Hematopoietic multipotent progenitor cell treated with erythropoietin and hydrocortisone succinate and interleukin-3 and kit ligand, for 17 days (in vitro differentiated cells): ENCODE measurements around the gene KIF6.
"Not testable (repeated sequence)": the region's sequence is repeated elsewhere in the genome, so short reads cannot be mapped to it uniquely, and the experiment has no call there.

ENCODE experiments used
- DNase-seq: peaks from one replicate; pipeline ENCODE4 v3.0.0-alpha.2; 2015; ENCODE audit warnings: low spot score

KIF6 gene

DNA sequence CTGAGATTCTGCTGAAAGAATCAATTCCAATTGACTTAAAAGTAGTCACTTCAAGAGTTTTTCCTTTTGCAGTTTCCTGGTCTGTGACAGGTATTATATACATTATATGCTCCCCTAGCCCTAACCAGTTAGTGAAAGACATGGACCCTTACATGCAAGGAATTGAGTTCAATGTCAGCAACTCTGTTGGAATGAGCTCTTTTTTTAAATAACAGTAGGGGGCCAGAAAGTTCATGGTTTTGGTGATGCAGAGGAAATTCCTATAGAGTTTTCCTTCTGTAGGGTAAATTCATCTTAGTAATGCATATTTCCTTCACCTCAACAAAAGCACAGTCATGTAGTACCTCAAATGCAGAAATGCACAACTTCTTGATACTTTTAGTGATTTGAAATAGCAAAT, 172.2 kb downstream of the KIF6 start:
- DNase-seq: no peak

DNA sequence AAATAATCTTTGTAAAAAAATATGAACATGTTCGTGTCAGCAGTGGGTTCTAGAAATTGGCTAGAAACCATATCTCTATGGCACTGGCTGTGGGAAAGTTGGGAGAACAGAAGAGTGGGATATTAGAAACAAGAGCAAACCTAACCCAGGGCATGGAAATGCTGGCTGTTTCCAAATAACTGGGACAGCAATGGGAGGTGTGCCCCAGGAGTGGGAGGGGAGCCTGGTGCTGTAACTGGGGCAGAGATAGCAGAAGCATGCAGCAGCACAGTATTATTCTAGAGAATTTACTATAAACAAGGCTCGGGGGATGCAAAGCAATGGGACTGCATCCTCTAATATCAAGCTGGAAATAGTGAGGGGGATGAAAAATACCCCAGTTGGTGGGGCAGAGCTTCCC, 175.0 kb downstream of the KIF6 start:
- no peak for DNase-seq

DNA sequence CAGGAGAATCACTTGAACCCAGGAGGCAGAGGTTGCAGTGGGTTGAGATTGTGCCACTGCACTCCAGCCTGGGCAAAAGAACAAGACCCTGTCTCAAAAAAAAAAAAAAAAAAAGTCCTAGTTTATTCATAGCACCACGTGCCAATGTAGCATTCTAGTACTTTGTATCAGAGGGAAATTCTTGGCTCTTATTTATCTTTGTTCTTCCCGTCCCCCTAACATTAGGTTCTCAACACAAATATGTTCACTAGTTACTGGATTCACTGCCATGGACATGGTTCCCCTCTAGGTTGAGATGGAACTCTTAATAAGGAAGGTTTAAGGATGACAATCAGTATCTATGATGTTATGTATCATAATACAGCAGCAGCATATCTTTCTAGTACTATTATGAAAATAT, 178.5 kb downstream of the KIF6 start:
- no peak for DNase-seq

DNA sequence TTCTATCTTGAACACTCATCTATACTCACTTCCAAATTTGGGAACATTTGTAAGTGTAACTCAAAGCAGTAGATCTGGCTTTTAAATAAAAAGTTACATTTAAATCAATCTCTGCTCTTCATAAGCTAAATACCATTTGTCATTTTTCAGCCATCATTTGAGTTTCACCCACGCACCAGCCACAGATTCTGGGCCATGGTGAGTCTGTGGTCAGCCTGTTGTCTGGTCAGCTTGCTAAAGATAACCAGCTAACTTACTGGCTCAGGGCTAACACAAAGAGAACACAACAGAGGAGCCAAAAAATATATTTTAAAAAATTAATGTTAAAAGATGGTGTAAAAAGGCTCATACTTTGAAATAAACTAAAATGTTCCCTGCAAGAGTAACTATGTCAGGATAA, 181.3 kb downstream of the KIF6 start:
- DNase-seq: no peak

DNA sequence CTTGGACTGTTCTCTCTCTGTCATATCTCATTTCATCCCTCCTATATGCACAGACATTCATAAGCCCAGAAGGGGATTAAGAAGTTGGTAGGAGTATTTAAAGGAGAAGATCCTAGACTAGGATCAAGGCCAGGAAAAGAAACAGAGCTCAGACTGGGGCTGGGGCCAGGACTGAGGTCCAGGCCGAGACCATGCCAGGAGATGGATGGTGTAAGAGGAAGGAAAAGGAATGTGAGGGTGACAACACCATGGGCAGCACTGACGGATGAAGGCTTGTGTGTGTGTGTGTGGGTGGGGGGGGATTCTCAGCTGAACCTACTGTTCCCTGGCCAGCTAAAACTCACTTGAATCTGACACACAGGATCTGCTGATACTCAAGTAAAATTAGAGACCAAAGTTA, 182.1 kb downstream of the KIF6 start:
- DNase-seq: no peak

DNA sequence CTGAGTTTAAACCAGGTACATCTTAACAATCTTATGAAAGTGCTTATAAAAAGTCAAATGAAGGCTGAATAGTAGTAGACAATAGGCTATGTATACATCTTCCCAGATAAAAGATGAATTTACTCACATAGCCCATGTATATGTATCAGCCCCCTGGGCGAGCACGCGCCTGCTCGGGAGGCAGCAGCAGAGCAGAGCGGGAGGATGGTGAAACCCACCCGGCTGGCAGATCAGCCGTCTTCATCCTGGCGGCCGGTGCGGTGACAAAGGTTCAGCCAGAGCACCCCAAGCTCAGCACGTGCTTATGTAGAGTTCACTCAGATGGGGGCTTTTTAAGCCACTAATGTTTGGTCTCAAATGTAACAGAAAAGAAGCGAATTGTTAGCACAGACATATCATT, 184.8 kb downstream of the KIF6 start:
- no peak for DNase-seq

DNA sequence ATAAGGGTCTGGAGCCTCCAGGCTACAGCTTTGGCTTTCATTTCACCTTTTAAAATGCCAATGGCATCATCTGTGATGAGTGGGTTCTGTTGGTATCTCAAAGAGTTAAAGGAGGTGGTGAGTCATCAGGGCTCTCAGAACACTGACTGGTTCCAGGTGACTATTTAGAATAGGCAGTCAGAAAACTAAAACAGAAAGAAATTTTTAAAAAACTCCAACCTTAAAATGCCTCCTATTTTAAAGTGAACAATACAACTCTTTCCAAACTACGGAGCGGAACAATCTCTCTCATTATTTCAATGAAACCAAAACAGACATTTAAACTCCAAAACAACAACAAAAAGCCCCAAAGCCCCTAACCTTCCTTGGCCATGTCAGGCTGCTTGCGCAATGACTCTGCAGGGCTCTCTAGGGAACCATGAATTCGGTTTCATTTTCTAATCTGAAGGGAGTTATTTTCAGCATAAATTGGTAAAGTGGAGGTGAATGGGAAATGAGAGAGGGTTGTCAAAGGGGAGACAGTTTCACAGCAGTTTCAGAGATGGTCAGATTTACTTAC, 194.9 kb downstream of the KIF6 start:
- no peak for DNase-seq

DNA sequence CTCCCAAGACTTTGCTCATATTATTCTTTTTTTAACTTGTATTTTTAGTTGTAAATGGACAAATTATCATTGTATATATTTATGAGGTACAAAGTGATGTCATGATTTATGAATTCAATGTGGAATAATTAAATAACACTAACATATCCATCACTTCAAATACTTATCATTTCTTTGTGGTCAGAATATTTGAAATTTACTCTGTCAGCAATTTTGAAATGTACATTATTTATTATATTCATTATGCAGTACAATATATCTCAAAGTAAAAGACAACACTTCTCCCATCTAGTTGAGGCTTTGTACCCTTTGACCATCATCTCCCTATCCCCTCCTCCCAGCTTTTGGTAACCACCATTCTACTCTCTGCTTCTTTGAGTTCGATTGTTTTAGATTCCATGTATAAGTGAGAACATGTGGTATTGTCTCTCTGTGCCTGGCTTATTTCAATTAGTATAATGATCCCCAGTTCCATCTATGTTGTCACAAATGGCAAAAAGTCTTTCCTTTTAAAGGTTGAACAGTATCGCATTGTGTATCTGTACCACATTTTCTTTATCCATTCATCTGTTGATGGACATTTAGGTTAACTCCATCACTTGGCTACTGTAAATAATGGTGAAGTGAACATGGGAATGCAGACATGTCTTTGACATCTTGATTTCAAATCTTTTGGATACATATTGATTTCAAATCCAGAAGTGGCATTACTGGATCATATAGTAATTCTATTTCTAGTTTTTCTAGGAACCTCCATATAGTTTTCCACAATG, 197.2 kb downstream of the KIF6 start:
- no peak for DNase-seq

DNA sequence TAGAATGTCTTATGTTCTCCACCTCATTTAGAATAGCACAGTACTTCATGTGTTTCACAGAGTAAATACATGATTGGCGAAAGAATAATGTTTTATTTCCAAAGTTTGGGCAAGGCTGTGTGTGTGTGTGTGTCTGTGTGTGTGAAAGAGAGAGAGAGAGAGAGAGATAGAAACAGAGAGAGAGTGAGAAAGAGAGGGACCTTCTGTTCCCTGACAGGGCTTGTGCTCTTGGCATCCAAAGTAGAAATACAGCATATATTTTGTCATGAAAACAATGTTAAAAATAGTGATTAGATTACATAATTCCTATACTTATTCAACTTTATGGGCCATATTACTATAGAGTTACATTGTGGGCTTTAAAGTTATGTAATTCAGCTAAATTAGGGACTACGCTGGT, 201.2 kb downstream of the KIF6 start:
- no peak for DNase-seq

DNA sequence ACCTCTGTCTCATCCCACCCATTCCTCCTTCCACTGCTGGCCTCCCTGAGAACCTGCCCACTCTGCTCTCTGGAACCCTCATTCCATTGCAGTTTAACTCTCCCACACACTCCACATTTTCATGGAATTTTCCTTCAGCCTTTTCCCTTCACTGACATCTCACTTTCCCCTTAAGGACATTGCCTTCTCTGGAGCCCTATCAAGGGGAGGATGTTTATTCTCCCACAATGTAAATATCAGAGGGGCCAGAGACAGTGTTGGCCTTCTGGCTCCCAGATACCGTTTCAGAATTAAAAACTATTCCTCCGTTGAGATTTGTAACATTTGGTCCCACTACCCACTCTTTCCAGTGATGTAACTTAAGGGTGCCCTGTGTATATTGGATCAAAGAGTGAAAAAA, 203.2 kb downstream of the KIF6 start:
- no peak for DNase-seq

DNA sequence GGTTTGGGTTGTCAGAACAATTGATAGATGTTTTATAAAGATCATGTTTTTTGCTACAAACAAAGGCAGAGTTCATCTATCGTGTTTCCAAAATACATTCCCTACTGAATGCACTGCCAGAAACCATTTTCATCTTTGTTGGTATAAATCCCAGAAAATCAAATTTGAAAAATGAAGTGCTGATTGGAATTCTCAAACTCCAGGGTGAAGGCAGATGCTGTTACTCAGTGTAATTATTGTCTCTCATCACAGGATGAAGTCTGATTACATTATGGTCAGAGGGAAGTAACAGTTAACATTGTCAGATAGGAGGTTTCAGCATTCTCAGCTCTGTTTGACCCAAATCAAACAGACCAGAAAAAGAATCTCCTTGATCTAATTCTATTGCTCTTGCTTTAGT, 204.3 kb downstream of the KIF6 start:
- DNase-seq: no peak

DNA sequence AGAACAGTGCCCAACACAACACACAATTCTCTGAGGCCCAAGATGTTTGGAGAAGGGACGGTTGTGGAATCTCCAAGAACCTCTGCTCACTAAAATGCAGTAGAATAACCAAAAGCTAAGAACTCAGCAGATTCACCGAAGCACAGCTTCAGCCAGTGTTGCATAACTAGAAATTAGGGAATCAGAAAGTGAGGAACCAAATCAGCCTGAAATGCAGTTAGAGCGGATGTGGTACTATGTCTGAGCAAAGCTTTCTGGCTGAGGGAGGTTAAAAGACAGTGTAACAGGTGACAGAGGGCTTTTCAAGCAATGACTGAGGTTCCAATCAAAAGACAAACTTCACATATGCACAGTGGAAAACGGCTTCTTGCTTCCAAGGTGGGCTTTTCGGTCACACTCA, 204.8 kb downstream of the KIF6 start:
- DNase-seq: no peak

DNA sequence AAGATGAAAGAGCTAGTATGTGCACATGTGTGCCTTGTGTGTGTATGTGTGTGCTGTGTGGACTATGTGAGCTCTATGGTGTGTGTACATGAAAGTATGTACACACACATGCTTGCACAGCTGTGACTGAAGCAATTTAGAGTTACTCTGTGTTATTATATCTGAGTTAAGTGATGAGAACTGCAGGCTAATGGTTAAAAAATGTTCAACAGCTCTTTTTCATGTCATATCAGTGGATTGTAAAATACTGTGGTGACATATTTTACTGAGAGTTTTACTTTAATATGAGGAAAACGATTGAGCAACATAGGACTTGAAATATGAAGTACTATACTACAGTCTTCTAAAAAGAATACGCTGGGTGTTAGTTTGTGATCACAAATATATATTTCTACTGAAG, 207.0 kb downstream of the KIF6 start:
- no peak for DNase-seq

DNA sequence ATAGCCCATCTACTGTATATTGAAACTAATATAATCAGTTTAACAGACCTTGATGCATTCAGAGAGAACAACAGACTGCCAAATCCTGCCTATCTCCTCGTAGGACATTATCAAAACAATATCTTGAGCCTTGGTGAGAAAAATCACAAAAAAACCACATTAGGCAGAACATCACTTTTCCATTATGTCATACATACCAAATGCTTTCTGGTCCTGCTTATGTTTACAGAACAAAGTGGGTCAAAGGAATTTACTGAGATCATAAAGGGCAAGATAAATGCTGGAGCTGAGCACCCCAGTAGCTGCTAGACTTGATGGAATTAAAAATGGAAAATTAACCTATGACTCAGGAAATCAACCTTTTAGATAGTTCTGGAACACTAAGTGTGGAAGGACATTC, 207.5 kb downstream of the KIF6 start:
- no peak for DNase-seq

DNA sequence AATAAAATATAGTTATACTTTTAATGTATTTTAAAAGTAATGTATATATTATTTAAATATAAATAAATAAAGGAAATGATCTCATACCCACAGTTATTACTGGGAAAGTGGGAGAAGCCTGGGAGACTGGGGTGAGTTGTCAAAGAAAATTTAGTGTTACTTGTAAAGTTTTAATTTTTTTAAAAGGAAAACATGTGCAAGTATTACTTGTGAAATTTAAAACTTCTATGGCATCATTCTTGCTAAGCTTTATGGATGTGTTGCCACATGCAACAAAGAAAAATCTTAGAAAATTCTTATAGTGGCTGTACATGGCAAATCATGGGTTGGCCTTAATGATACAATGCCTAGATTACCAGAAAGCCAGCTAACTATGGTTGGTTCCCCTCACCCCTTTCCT, 208.7 kb downstream of the KIF6 start:
- DNase-seq: no peak

DNA sequence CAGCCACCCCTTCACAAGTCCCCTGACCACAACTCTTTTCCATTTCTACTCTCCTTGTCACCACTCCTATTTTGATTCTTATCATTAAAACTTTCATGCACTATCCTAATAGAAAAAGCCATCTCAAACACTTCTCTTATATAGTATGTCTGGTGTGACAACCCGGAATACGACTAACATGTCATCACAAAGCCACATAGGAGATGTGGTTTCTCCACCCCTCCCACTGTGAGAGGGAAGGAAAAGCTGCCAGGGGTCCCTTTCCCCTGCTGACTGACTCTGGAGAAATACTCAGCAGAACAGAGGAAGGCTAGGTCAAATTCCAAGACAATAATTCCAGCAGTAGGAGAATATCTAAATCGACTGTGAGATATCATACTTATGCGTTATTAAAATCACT, 209.7 kb downstream of the KIF6 start:
- DNase-seq: no peak

DNA sequence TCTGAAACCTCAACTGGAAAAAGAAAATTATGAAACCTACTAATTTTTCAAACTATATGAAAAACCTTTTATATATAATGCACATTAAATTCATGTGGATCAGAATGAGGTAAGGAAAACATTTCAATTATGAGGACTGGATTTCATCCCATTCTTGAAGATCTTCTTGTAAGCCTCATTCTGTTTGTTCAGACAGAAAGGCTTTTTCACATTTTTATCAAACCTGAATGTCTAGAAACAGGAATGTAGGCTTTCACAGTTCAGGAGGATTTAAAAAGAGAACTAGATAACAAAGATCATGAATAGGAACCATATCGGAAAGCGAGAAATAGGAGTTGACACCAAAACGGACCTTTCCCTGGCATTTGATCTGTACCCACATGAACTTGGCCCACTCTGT, 210.2 kb downstream of the KIF6 start:
- DNase-seq: no peak

DNA sequence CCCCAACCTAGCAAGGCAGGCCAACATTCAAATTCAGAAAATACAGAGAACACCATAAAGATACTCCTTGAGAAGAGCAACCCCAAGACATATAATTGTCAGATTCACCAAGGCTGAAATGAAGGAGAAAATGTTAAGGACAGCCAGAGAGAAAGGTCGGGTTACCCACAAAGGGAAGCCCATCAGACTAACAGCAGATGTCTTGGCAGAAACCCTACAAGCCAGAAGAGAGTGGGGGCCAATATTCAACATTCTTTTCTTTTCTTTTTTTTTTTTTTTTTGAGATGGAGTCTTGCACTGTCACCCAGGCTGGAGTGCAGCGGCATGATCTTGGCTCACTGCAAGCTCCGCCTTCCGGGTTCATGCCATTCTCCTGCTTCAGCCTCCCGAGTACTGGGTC, 215.4 kb downstream of the KIF6 start:
- DNase-seq: not testable (repeated sequence)

DNA sequence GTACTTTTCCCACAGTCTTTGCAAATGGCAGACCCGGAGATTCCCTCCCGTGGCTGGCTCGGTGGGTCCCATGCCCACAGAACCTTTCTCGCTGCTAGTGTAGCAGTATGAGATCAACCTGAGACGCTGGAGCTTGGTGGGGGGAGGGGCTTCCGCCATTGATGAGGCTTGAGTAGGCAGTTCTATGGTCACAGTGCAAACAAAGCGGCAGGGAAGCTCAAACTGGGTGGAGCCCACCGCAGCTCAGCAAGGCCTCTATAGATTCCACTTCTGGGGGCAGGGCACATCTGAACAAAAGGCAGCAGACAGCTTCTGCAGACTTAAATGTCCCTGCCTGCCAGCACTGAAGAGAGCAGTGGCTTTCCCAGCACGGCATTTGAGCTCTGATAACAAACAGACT, 216.7 kb downstream of the KIF6 start:
- DNase-seq: no peak

DNA sequence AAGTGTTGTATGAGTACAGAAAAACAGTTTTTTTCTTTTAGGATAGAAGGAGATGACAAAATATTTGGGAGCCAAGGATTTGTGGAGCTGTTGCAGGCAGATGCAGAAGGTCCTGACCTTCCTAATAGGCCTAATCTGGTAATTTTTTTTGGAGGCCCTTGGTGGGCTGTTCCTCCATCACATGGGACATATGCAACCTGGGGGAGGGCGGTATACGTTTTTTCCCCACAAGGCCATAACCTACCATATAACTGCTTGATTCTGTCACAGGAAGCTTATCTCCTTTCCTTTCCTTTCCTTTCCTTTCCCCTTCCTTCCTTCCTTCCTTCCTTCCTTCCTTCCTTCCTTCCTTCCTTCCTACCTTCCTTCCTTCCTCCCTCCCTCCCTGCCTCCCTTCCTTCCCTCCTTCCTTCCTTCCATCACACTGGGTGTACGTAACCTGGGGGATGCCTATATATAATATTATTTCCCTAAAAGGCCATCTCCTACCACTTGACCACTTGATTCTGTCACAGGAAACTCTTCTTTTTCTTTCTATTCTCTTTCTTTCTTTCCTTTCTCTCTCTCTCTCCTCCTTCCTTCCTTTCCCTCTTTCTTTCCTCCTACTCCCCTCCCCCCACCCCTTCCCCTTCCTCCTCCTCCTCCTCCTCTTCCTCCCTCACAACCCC, 217.7 kb downstream of the KIF6 start:
- no peak for DNase-seq

DNA sequence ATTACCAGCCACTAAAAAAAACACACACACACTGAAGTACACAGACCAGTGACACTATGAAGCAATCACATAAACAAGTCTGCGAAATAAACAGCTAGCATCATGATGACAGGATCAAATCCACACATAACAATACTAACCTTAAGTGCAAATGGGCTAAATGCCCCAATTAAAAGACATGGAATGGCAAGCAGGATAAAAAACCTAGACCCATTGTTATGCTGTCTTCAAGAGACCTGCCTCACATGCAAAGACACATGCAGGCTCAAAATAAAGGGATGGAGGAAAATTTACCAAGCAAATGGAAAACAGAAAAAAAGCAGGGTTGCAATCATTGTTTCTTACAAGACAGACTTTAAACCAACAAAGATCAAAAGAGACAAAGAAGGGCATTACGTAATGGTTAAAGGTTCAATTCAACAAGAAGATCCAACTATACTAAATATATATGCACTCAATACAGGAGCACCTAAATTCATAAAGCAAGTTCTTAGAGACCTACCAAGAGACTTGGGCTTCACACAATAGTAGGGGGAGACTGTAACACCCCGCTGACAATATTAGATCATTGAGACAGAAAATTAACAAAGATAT, 222.7 kb downstream of the KIF6 start:
- DNase-seq: not testable (repeated sequence)

DNA sequence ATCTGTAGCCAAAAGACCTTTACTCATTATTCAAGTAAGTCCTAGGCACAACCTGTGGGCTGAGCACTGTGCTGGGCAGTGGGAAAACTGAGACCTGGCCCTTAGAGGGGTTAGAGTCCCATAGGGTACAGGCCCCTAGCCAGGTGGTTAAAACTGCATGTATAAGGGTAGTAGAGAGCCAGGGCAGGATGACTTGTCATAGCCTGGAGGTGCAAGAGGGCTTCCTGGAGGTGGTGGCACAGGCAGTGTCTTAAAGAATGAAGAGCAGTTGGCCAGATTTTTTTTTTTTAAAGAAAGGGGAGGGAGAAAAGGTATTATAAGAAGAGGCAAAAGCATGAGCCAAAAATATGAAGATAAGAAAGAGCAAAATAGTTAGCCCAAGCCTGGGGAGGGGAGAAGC, 226.2 kb downstream of the KIF6 start:
- DNase-seq: no peak

DNA sequence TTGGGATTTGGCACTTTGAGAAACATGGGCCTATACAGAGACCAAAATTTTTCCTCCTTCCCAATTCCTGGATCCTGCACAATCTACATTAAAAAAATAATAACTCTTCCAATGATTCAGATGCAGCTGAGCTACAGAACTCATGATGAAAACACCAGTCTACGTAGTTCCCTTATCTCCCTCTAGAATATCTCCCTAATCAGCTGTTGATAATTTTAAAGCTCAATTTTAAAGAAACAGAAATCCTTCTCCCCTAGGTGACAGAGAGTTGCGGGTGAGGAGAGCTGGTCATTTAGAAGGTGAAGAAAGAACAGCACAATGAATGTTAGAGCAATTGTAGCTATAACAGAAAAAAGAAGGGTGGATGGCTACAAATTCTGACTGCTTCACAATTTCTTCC, 227.1 kb downstream of the KIF6 start:
- no peak for DNase-seq
